H9 (cell line): ENCODE results near the gene DBH. TPM values are rescaled to one million over a fixed set of nuclear protein-coding genes. Genes with fewer than 3 reads are reported as not detected.

ENCODE experiments used
- DNase-seq: peaks from one replicate; pipeline ENCODE4 v3.0.0-alpha.2; 2017
- H2AFZ ChIP-seq: one replicate; pipeline ENCODE4 v1.6.1; 2013; ENCODE audit warnings: mild to moderate bottlenecking, low read length, control low read depth, moderate library complexity
- H2AK5ac ChIP-seq: 2 replicates; pipeline ENCODE4 v1.6.1; 2013; ENCODE audit warnings: low read length, control low read depth, mixed read lengths; ENCODE audit not compliant: insufficient read length
- H2BK120ac ChIP-seq: one replicate; pipeline ENCODE4 v1.6.1; 2013; ENCODE audit warnings: low read depth, mild to moderate bottlenecking, low read length, control low read depth, inconsistent platforms; ENCODE audit not compliant: poor library complexity, severe bottlenecking
- H2BK12ac ChIP-seq: 2 replicates; pipeline ENCODE4 v1.6.1; 2013; ENCODE audit warnings: low read length, control low read depth, mixed read lengths, low read depth; ENCODE audit not compliant: insufficient read length
- H2BK15ac ChIP-seq: 2 replicates; pipeline ENCODE4 v1.6.1; 2013; ENCODE audit warnings: low read depth, low read length, control low read depth
- H2BK20ac ChIP-seq: one replicate; pipeline ENCODE4 v1.6.1; 2013; ENCODE audit warnings: low read depth, mild to moderate bottlenecking, low read length, control low read depth, inconsistent platforms; ENCODE audit not compliant: poor library complexity, severe bottlenecking
- H2BK5ac ChIP-seq: 2 replicates; pipeline ENCODE4 v1.6.1; 2013; ENCODE audit warnings: low read length, control low read depth, mixed read lengths; ENCODE audit not compliant: insufficient read length
- H3K14ac ChIP-seq: 2 replicates; pipeline ENCODE4 v1.6.1; 2013; ENCODE audit warnings: low read length, control low read depth; ENCODE audit not compliant: insufficient read depth
- H3K18ac ChIP-seq: 2 replicates; pipeline ENCODE4 v1.6.1; 2013; ENCODE audit warnings: low read depth, mild to moderate bottlenecking, mixed read lengths, low read length, control low read depth; ENCODE audit not compliant: insufficient read length
- H3K23ac ChIP-seq: 2 replicates; pipeline ENCODE4 v1.6.1; 2013; ENCODE audit warnings: low read length, control low read depth, mixed read lengths, low read depth; ENCODE audit not compliant: insufficient read length
- H3K23me2 ChIP-seq: 2 replicates; pipeline ENCODE4 v1.6.1; 2013; ENCODE audit warnings: low read depth, mild to moderate bottlenecking, mixed read lengths, low read length, control low read depth; ENCODE audit not compliant: insufficient read length, poor library complexity, severe bottlenecking
- H3K27ac ChIP-seq: 2 replicates; pipeline ENCODE4 v1.5.1; 2013; ENCODE audit warnings: low read length, control low read depth, mixed read lengths, low read depth; ENCODE audit not compliant: insufficient read length
- H3K27me3 ChIP-seq: 2 replicates; pipeline ENCODE4 v1.6.1; 2013; ENCODE audit warnings: low read length, control low read depth, inconsistent platforms; ENCODE audit not compliant: insufficient read depth
- H3K4ac ChIP-seq: 2 replicates; pipeline ENCODE4 v1.6.1; 2013; ENCODE audit warnings: low read depth, mild to moderate bottlenecking, control low read depth, inconsistent platforms, low read length, moderate library complexity
- H3K4me1 ChIP-seq: 2 replicates; pipeline ENCODE4 v1.6.1; 2013; ENCODE audit warnings: low read length, control low read depth, inconsistent platforms; ENCODE audit not compliant: insufficient read depth
- H3K4me2 ChIP-seq: 2 replicates; pipeline ENCODE4 v1.6.1; 2013; ENCODE audit warnings: low read length, control low read depth, mixed read lengths; ENCODE audit not compliant: insufficient read length, insufficient read depth
- H3K56ac ChIP-seq: 2 replicates; pipeline ENCODE4 v1.6.1; 2013; ENCODE audit warnings: low read depth, mild to moderate bottlenecking, mixed read lengths, low read length, control low read depth; ENCODE audit not compliant: insufficient read length
- H3K79me1 ChIP-seq: 2 replicates; pipeline ENCODE4 v1.6.1; 2013; ENCODE audit warnings: low read depth, mild to moderate bottlenecking, moderate library complexity, low read length, control low read depth, inconsistent platforms; ENCODE audit not compliant: insufficient read depth, poor library complexity, severe bottlenecking
- H3K79me2 ChIP-seq: 2 replicates; pipeline ENCODE4 v1.6.1; 2013; ENCODE audit warnings: low read length, control low read depth, inconsistent platforms; ENCODE audit not compliant: insufficient read depth
- H3K9ac ChIP-seq: 2 replicates; pipeline ENCODE4 v1.6.1; 2013; ENCODE audit warnings: low read length, control low read depth, mixed read lengths; ENCODE audit not compliant: insufficient read length; ENCODE audit errors: extremely low read depth
- H3K9me3 ChIP-seq: one replicate; pipeline ENCODE4 v1.6.1; 2013; ENCODE audit warnings: low read depth, low read length, inconsistent platforms; ENCODE audit not compliant: control insufficient read depth
- H3T11ph ChIP-seq: one replicate; pipeline ENCODE4 v1.6.1; 2013; ENCODE audit warnings: mild to moderate bottlenecking, low read length, control low read depth, inconsistent platforms
- H4K20me1 ChIP-seq: one replicate; pipeline ENCODE4 v1.6.1; 2013; ENCODE audit not compliant: control insufficient read depth, insufficient read length, insufficient read depth
- H4K5ac ChIP-seq: 2 replicates; pipeline ENCODE4 v1.6.1; 2013; ENCODE audit warnings: low read depth, mild to moderate bottlenecking, mixed read lengths, low read length, control low read depth; ENCODE audit not compliant: insufficient read length
- H4K8ac ChIP-seq: replicated peaks from 2 replicates; pipeline ENCODE4 v1.6.1; 2013; ENCODE audit warnings: low read length, control low read depth, mixed read lengths, low read depth; ENCODE audit not compliant: insufficient read length
- H4K91ac ChIP-seq: 2 replicates; pipeline ENCODE4 v1.6.1; 2013; ENCODE audit warnings: low read depth, mild to moderate bottlenecking, moderate library complexity, mixed read lengths, low read length, control low read depth; ENCODE audit not compliant: insufficient read length
- H3K27ac Mint-ChIP-seq, 3 experiments: 2 replicates in 2 of 3; 3 replicates in 1 of 3; pipeline ENCODE4 v1.8.0; 2020 to 2021; ENCODE audit warnings: mixed read lengths in 3 of 3, mild to moderate bottlenecking in 1 of 3, moderate library complexity in 1 of 3
- H3K27me3 Mint-ChIP-seq: 2 replicates; pipeline ENCODE4 v1.8.0; 2021; ENCODE audit warnings: low read depth, mild to moderate bottlenecking, moderate library complexity, mixed read lengths
- H3K36me3 Mint-ChIP-seq, 3 experiments: 2 replicates in 2 of 3; 3 replicates in 1 of 3; pipeline ENCODE4 v1.8.0; 2020 to 2021; ENCODE audit warnings: low read depth in 3 of 3, mixed read lengths in 3 of 3; ENCODE audit not compliant: insufficient read depth in 1 of 3
- H3K4me1 Mint-ChIP-seq, 2 experiments: 2 replicates each; pipeline ENCODE4 v1.8.0; 2020; ENCODE audit warnings: mixed read lengths in 2 of 2
- H3K4me3 Mint-ChIP-seq, 2 experiments: 2 replicates in 1 of 2; 3 replicates in 1 of 2; pipeline ENCODE4 v1.8.0; 2020 to 2021; ENCODE audit warnings: mild to moderate bottlenecking in 2 of 2, mixed read lengths in 2 of 2, moderate library complexity in 1 of 2
- H3K9me3 Mint-ChIP-seq, 2 experiments: 2 replicates in 1 of 2; 3 replicates in 1 of 2; pipeline ENCODE4 v1.8.0; 2020; ENCODE audit warnings: mild to moderate bottlenecking in 2 of 2, mixed read lengths in 2 of 2, moderate library complexity in 1 of 2
- WGBS: extraction: QIAGEN DNeasy Blood & Tissue Kit; methylation state at CpG from one replicate; pipeline ENCODE4 v1.1.7; 2013; ENCODE audit warnings: missing lambda C conversion rate, low lambda C conversion rate, mixed read lengths; ENCODE audit not compliant: insufficient read length; ENCODE audit errors: extremely low coverage; 5-methylcytosine and 5-hydroxymethylcytosine counted together
- total RNA-seq: library from RNA; stranded (reverse); gene quantifications from 2 replicates; pipeline ENCODE4 v1.2.1, GENCODE V29; 2021
- TF ChIP-seq, protein P1 (sequence below): fragments of 200-600 bp; sonication (generic); conservative IDR thresholded peaks from 3 replicates; pipeline ENCODE4 v1.8.0; 2021; ENCODE audit warnings: antibody characterized with exemption, mild to moderate bottlenecking

Gene DBH
- total RNA-seq, 1 experiment from 2014 or later: not detected

DNA sequence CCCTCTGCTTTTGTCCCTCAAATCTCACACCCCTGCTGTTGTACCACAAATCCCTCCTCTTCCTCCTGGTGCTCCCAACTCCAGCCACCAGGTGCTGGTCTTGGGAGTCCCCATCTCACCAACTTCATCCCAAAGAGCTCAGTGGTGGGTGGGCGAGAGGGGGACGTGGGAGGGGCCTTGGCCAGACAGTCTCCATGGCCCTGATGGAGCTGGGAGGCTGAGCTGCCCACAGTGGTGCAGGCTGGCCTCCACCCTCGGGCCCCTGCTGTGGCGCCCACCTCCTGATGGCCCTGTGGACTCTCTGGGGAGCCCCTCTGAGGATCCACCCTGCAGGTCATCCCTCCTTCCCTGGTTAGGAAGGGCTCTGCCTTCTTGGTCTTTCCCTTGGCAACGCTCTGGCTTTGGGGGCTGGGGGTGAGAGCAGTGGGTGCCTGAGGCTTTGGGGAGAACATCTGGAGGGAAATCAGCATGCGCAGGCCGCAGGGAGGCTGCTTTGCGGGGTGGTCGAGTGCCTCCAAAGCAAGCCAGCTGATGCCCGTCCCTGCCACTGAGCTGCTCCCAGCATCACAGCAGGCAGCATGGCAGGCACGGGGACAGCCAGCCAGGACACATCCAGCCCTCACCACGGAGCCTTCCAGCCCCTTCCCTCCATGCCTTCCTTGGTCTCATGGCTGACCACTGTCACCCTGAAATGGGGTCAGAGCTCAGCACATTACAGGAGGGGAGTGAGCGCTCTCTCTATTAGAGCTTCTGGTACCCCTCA, 19.3 kb upstream of the DBH start:
- Histone ChIP-seq H4K91ac (no peak overlapping the region), H3K4me1 (no peaks in the 10 kb centered on the region), H3K4me2 (no peak overlapping the region), H3K23ac (no peak overlapping the region), H3K9ac (no peak overlapping the region), H3K27me3 (no peaks in the 10 kb centered on the region; the same call in 1 of the 2 replicates), H4K8ac (no peak overlapping the region), H2AFZ (no peak overlapping the region), H3K56ac (no peak overlapping the region), H3T11ph (no peak overlapping the region), H3K79me1 (no peaks in the 10 kb centered on the region), H4K5ac (no peak overlapping the region), H3K18ac (no peak overlapping the region), H4K20me1 (no peaks in the 10 kb centered on the region), H3K23me2 (no peaks in the 10 kb centered on the region), H3K27ac (no peak overlapping the region), H3K4ac (no peak overlapping the region), H2BK15ac (no peak overlapping the region), H2BK12ac (no peak overlapping the region), H2AK5ac (no peak overlapping the region), H2BK5ac (no peak overlapping the region), H3K14ac (no peak overlapping the region), H2BK20ac (no peak overlapping the region), H3K9me3 (no peaks in the 10 kb centered on the region), H2BK120ac (no peak overlapping the region), H3K79me2 (no peaks in the 10 kb centered on the region)
- Mint-ChIP-seq H3K27ac (no peak overlapping the region), H3K4me3 (no peak overlapping the region), H3K9me3 (no peaks in the 10 kb centered on the region; a peak in 1 of 5 replicates), H3K36me3 (no peaks in the 10 kb centered on the region), H3K4me1 (peaks cover 0 to 9% of the 10 kb centered on the region in 2 experiments; a peak in 3 of 4 replicates), H3K27me3 (peaks cover 70% of the 10 kb centered on the region)
- no CpG with 5 or more reads among the region's 13 CpGs for WGBS
- DNase-seq: no peak
- TF ChIP-seq, protein P1, sequence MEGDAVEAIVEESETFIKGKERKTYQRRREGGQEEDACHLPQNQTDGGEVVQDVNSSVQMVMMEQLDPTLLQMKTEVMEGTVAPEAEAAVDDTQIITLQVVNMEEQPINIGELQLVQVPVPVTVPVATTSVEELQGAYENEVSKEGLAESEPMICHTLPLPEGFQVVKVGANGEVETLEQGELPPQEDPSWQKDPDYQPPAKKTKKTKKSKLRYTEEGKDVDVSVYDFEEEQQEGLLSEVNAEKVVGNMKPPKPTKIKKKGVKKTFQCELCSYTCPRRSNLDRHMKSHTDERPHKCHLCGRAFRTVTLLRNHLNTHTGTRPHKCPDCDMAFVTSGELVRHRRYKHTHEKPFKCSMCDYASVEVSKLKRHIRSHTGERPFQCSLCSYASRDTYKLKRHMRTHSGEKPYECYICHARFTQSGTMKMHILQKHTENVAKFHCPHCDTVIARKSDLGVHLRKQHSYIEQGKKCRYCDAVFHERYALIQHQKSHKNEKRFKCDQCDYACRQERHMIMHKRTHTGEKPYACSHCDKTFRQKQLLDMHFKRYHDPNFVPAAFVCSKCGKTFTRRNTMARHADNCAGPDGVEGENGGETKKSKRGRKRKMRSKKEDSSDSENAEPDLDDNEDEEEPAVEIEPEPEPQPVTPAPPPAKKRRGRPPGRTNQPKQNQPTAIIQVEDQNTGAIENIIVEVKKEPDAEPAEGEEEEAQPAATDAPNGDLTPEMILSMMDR: no peak
